Epithelial cell of proximal tubule (primary cell): ENCODE results near the gene ATIC. TPM values are rescaled to one million over a fixed set of nuclear protein-coding genes. Genes with fewer than 3 reads are reported as not detected.

Source experiments
- DNase-seq: peaks from one replicate; pipeline ENCODE4 v3.0.0-alpha.2; 2011; ENCODE audit warnings: low read depth
- H3K4me3 ChIP-seq: 2 replicates; pipeline ENCODE4 v1.5.1; 2011; ENCODE audit warnings: low read depth, mild to moderate bottlenecking, low read length
- total RNA-seq: library from RNA; depleted of rRNA; stranded (reverse); fragments of >200 nt; gene quantifications from 2 replicates; pipeline ENCODE4 v1.2.3, GENCODE V29; 2015
- TF ChIP-seq, protein P1 (sequence below): conservative IDR thresholded peaks from 2 replicates; pipeline ENCODE4 v1.5.1; 2012; ENCODE audit warnings: low read depth, mild to moderate bottlenecking, low read length

The ATIC gene
- total RNA-seq, 1 donor from 2014 or later, result 58.3 TPM

DNA sequence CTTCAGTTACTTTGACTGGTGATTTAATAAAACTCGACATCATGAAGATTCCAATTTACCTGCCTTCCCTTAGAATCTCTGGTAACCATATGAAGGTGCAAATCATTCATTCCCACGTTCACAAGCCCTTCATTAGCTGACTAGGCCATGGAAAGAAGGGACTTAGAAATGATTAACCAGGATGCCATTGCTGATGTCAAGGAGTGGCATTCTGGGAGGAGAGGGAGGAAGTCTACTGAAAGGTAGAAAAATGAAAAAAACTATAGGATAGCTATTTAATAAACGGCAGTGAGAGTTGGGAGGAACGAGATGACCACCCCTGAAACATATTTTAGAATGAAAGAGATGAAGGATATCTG, 1.4 kb downstream of the ATIC start:
- DNase-seq, result no peak
- peak overlapping the region; percentile 83 for H3K4me3 ChIP-seq
- TF ChIP-seq, protein P1, sequence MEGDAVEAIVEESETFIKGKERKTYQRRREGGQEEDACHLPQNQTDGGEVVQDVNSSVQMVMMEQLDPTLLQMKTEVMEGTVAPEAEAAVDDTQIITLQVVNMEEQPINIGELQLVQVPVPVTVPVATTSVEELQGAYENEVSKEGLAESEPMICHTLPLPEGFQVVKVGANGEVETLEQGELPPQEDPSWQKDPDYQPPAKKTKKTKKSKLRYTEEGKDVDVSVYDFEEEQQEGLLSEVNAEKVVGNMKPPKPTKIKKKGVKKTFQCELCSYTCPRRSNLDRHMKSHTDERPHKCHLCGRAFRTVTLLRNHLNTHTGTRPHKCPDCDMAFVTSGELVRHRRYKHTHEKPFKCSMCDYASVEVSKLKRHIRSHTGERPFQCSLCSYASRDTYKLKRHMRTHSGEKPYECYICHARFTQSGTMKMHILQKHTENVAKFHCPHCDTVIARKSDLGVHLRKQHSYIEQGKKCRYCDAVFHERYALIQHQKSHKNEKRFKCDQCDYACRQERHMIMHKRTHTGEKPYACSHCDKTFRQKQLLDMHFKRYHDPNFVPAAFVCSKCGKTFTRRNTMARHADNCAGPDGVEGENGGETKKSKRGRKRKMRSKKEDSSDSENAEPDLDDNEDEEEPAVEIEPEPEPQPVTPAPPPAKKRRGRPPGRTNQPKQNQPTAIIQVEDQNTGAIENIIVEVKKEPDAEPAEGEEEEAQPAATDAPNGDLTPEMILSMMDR, result no peak

DNA sequence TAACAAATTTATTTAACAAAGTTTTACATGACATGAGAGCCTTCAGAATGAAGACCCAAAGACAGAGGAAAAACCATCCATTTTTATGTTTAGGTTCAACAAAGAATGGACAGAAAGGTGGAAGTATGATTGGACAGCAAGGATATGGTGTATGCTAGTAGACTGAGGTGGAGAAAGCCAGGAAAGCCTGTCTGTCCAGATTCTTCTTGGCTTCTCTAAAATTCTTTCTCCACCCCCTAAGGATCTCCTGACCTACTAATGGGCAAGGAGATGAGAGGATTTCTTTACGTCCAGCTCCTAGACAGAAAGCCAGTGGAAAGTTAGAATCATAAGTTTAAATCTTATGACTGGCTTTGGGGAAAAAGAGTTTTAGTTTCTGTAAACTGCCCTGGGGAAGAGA, 3.0 kb downstream of the ATIC start:
- no peak for DNase-seq
- no peak overlapping the region for H3K4me3 ChIP-seq
- TF ChIP-seq, protein P1, result no peak

DNA sequence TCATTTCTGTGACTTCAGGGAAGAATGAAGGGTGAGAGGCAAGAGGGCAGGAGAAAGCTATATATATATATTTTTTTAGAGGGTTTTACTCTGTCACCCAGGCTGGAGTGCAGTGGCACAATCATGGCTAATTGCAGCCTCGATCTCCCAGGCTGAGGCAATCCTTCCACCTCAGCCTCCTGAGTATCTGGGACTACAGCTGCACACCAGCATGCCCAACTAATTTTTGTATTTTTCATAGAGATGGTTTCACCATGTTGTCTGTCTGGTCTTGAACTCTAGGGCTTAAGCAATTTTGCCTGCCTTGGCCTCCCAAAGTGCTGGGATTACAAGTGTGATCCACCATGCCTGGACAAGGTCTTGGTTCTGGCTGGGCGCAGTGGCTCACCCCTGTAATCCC, 3.4 kb downstream of the ATIC start:
- no peak overlapping the region for H3K4me3 ChIP-seq
- DNase-seq, result no peak
- TF ChIP-seq, protein P1, result no peak

DNA sequence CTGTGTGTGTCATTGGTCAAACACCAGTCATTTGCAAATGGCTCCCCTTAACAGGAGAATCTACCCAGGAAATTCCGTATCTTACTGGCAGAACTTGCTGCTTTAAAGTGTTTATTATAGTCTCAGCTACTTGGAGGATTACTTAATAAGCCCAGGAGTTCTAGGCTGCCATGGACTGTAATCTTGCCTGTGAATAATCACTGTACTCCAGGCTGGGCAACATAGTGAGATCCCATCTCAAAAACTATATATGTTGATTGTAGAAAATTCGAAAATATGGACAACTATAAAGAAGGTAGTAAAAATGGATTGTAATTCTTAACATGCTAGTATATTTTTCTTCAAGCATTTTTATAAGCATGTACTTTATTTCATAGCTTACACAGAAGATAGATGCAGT, 4.5 kb downstream of the ATIC start:
- TF ChIP-seq, protein P1, result no peak
- H3K4me3 ChIP-seq, result no peak overlapping the region
- DNase-seq, result no peak

DNA sequence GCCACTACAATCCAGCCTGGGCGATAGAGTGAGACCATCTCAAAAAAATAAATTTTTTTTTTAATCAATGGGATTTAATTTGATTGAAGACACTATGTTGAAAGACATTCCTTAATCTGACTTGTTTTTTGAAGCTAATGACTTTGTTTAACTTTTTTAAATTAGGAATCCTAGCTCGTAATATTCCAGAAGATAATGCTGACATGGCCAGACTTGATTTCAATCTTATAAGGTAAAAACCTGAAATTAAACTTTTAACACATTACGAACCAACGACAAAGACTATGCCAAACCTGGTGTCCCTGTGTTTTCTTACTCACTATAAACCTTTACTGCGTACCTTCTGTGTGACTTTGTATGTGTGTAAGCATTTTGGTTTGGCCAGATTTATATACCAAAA, 7.6 kb downstream of the ATIC start:
- no peak for DNase-seq
- H3K4me3 ChIP-seq, result no peak overlapping the region
- TF ChIP-seq, protein P1, result no peak

DNA sequence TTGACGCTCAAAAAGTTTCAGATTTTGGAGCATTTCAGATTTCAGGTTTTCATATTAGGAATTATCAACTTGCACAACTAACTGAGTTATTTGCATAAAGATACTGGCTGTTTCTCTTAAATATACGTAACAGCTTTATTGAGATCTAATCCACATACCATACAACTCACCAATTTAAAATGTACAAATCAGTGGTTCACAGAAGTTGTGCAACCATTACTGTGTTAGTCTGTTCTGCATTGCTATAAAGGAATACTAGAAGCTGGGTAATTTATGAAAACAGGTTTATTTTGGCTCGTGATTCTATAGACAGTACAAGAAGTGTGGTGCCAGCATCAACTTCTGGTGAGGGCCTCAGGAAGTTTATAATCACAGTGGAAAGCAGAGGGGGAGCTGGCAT, 8.2 kb downstream of the ATIC start:
- H3K4me3 ChIP-seq, result no peak overlapping the region
- TF ChIP-seq, protein P1, result no peak
- no peak for DNase-seq

DNA sequence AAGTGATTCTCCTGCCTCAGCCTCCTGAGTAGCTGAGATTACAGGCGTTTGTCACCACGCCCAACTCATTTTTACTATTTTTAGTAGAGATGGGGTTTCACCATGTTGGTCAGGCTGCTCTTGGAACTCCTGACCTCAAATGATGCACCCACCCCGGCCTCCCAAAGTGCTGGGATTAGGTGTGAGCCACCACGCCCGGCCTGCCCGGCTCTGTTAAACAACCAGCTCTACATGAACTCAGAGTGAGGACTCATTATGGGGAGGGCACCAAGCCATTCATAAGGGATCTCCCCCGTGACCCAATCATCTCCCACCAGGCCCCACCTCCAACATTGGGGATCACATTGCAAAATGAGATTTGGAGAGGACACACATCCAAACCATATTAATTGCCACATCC, 8.8 kb downstream of the ATIC start:
- no peak overlapping the region for H3K4me3 ChIP-seq
- TF ChIP-seq, protein P1, result no peak
- DNase-seq, result no peak
